GM12801 (cell line): ENCODE data around the gene LRR1.

Source experiments
- TF ChIP-seq, protein P1 (sequence below): IDR thresholded peaks from one replicate; pipeline ENCODE4 v1.5.1; 2011; ENCODE audit warnings: control low read depth; ENCODE audit not compliant: insufficient read length; ENCODE audit errors: extremely low read depth

Gene LRR1, protein sequence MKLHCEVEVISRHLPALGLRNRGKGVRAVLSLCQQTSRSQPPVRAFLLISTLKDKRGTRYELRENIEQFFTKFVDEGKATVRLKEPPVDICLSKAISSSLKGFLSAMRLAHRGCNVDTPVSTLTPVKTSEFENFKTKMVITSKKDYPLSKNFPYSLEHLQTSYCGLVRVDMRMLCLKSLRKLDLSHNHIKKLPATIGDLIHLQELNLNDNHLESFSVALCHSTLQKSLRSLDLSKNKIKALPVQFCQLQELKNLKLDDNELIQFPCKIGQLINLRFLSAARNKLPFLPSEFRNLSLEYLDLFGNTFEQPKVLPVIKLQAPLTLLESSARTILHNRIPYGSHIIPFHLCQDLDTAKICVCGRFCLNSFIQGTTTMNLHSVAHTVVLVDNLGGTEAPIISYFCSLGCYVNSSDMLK

DNA sequence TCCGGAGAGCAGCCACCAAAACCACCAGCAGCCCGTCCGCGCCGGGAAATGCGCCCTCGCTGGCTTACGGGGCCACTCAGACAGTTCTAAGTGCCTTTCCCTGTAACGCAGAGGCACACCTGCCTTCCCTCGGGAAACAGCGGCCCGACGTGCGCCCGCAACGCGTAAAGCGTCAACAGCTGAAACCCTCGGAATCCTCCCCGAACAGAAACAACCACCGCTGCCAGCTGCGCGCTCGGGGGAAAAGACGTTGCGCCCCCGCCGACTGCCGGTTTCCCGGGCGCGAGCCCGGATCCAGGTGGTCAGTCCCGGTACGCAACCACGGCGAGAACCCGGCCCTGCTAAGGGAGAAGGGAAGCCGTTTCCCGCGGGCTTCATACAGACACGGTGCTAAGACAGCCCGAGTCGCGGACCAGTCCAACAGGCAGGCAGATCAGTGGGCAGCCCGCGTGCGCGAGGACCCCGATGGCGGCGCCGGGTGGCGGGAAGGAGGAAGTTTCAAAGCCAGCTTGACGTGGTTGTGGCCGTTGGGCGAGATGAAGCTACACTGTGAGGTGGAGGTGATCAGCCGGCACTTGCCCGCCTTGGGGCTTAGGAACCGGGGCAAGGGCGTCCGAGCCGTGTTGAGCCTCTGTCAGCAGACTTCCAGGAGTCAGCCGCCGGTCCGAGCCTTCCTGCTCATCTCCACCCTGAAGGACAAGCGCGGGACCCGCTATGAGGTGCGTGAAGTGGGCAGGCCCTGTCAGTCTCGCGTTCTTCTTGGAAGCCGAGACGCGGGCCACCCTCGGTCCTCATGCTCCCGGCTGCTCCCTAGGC, at the start of gene LRR1:
TSS of gene LRR1 (plus strand) at position 456 of the 816 bp plus-strand sequence. CDS start at position 537, 81 bp downstream.
- TF ChIP-seq, protein P1, sequence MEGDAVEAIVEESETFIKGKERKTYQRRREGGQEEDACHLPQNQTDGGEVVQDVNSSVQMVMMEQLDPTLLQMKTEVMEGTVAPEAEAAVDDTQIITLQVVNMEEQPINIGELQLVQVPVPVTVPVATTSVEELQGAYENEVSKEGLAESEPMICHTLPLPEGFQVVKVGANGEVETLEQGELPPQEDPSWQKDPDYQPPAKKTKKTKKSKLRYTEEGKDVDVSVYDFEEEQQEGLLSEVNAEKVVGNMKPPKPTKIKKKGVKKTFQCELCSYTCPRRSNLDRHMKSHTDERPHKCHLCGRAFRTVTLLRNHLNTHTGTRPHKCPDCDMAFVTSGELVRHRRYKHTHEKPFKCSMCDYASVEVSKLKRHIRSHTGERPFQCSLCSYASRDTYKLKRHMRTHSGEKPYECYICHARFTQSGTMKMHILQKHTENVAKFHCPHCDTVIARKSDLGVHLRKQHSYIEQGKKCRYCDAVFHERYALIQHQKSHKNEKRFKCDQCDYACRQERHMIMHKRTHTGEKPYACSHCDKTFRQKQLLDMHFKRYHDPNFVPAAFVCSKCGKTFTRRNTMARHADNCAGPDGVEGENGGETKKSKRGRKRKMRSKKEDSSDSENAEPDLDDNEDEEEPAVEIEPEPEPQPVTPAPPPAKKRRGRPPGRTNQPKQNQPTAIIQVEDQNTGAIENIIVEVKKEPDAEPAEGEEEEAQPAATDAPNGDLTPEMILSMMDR: no peak

DNA sequence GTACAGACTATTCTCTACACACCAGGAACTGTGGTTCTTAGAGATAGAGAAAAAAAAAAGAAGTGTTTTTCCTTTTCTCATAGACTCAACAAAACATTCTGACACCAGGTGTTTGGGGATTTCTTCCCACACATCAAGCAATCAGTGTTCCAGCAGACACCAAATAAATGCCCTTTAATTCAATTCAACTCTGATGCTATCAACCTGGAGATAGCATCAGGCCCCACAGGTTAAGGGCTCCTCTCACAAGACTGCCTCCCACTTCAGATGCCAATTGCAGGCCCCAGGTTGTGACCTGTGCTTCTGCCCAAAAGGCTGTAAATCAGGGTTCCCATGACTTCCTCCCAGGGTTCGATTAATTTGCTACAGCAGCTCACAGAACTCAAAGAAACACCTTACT, 49.3 kb upstream of the LRR1 start:
- TF ChIP-seq, protein P1: no peak

DNA sequence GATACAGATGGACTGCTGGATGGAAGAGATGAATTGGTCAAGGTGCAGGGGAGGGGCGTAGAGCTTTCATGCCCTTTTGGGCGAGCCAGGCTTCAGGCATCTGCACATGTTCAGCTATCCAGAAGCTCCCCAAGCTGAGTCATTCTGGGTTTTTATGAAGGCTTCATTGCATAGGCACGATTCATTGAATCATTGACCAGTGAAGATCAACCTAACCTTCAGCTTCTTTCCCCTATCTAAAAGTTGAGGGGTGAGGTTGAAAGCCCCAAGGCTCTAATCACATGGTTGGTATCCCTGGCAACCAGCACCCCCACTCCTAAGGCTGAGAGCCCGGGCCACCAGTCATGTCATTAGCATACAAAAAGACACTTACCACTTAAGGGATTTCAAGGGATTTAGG, 48.9 kb upstream of the LRR1 start:
- TF ChIP-seq, protein P1: no peak

DNA sequence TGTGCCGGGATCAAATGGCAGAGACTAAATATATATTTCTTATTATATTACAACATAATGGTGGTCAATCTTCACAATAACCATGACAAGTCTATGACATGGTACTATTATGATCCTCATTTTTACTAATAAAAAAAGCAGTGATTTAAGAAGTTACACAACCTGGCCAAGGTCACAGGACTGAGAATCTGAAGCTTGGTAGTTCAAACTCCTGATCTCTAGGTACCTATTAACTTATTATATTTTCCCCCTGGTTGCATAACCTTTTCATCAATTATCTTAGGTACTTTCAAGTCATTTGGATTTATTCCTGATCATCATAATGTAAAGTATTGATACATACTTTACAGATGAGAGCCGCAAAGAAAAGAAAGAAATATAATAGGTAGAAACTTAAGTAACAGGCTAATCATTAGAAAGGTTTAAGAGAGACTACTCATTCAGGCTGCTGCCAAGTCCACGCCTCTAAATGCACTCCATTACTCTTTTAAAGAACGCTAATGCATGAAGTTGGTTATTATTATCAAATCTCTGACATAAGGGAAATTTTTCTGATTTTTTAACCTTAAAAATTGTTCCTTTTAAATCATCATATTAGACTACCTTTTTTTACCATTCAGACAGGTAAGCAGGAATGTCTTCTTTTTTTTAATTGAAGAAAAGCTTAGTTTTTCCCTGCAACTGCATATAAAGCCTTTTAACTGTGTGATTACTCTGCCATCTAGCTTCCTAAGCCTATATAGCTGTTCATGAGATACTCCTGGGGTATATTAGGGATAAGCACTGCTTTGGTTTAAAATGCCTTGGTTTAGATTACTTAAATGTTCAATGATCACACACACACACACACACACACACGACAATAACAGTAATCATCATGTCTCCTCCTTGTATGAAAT, 48.2 kb upstream of the LRR1 start:
- TF ChIP-seq, protein P1: no peak

DNA sequence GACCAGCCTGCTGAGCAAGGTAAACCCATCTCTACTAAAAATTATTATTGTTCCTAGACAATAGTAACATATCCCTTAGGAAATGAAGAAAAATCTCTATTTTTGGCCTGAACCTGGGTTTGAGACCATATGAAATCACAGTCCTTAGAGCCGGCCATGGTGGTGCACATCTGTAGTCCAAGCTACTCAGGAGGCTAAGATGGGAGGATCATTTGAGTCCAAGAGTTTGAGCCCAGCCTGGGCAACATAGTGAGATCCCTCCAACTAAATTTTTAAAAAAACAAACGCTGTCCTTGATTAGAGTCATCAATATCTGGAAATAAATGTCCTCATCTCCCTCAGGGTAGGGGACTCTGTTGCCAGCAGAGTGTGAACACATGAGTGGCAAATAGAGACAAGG, 47.2 kb upstream of the LRR1 start:
- TF ChIP-seq, protein P1: no peak

DNA sequence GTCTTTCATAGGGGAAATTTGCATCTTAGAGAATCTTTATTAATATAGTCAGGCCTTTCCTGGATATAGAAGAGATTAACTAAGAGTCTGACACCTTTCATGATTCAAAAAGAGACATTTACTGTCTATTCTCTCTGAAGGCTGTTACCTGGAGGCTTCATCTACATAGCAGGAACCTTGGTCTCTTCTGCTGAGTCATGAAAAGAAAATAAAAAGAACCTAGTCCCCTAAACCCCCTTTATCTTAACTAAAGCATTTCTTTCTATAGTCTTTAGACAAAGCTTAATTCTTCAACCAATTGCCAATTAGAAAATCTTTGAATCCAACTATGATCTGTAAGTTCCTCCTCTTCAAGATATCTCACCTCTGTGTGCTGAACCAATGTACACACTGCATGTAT, 45.6 kb upstream of the LRR1 start:
- TF ChIP-seq, protein P1: no peak
